Left kidney (tissue), 2 donors: ENCODE data around the gene EP400. TPM values are rescaled to one million over a fixed set of nuclear protein-coding genes. Genes with fewer than 3 reads are reported as not detected.

Experiments
- DNase-seq: peaks from one replicate; pipeline ENCODE4 v3.0.0-alpha.2; 2013
- polyA plus RNA-seq: library from polyadenylated mRNA; unstranded; fragments of 120-200 nt; gene quantifications from one replicate; pipeline ENCODE4 v1.2.1, GENCODE V29; 2013; ENCODE audit not compliant: insufficient read length

EP400 gene
- polyA plus RNA-seq, 1 donor: 50.4 TPM

- no peak for DNase-seq
Measured at GRCh38 chr12:132116709-132117557, 167.2 kb downstream of the EP400 start.

GRCh38 chr12:132117558-132117875, 167.8 kb downstream of the EP400 start:
- no peak for DNase-seq

GRCh38 chr12:132118876-132119275, 169.1 kb downstream of the EP400 start:
- DNase-seq: no peak

GRCh38 chr12:132121283-132121682, 171.5 kb downstream of the EP400 start:
- no peak for DNase-seq

GRCh38 chr12:132123970-132124765, 174.4 kb downstream of the EP400 start:
- no peak for DNase-seq

GRCh38 chr12:132124766-132125425, 175.2 kb downstream of the EP400 start:
- no peak for DNase-seq

- DNase-seq: no peak
Measured at GRCh38 chr12:132125736-132126135, 176.0 kb downstream of the EP400 start.

GRCh38 chr12:132127041-132127440, 177.3 kb downstream of the EP400 start:
- DNase-seq: no peak

GRCh38 chr12:132129007-132129406, 179.3 kb downstream of the EP400 start:
- DNase-seq: no peak

- DNase-seq: no peak
Measured at GRCh38 chr12:132130690-132131089, 180.9 kb downstream of the EP400 start.

Other genes with a start within 250 kb of the EP400 start
- 52.6 TPM for gene SFSWAP, start 238.9 kb upstream of the EP400 start, polyA plus RNA-seq
- 0.65 TPM for gene MMP17, start 121.5 kb upstream of the EP400 start, polyA plus RNA-seq
- gene ULK1, start 55.3 kb upstream of the EP400 start, polyA plus RNA-seq: 26.8 TPM
- 17.3 TPM for gene PUS1, start 20.7 kb upstream of the EP400 start, polyA plus RNA-seq
- 19.5 TPM for gene DDX51, start 194.4 kb downstream of the EP400 start, polyA plus RNA-seq
- 11.9 TPM for gene NOC4L, start 194.5 kb downstream of the EP400 start, polyA plus RNA-seq